Ovary (tissue), 3 donors: ENCODE results near the gene RHBDL2.
"Not testable (repeated sequence)": the region's sequence is repeated elsewhere in the genome, so short reads cannot be mapped to it uniquely, and the experiment has no call there.

Experiments used
- POLR2A ChIP-seq: fragments of 450-650 bp; IDR thresholded peaks from one replicate; pipeline ENCODE4 v1.6.1; 2017; ENCODE audit warnings: antibody characterized with exemption, mild to moderate bottlenecking, moderate library complexity
- TF ChIP-seq, protein P1 (sequence below), 3 donors: fragments of 450-650 bp in 2 of 3; fragments of 200-600 bp in 1 of 3; IDR thresholded peaks; one replicate each; pipeline versions ENCODE4 v1.5.1 to v1.8.0; 2016 to 2022; ENCODE audit warnings: antibody characterized with exemption in 3 of 3, mild to moderate bottlenecking in 1 of 3
- donor health status: DM: no; HTN: no; CAD: no.

DNA sequence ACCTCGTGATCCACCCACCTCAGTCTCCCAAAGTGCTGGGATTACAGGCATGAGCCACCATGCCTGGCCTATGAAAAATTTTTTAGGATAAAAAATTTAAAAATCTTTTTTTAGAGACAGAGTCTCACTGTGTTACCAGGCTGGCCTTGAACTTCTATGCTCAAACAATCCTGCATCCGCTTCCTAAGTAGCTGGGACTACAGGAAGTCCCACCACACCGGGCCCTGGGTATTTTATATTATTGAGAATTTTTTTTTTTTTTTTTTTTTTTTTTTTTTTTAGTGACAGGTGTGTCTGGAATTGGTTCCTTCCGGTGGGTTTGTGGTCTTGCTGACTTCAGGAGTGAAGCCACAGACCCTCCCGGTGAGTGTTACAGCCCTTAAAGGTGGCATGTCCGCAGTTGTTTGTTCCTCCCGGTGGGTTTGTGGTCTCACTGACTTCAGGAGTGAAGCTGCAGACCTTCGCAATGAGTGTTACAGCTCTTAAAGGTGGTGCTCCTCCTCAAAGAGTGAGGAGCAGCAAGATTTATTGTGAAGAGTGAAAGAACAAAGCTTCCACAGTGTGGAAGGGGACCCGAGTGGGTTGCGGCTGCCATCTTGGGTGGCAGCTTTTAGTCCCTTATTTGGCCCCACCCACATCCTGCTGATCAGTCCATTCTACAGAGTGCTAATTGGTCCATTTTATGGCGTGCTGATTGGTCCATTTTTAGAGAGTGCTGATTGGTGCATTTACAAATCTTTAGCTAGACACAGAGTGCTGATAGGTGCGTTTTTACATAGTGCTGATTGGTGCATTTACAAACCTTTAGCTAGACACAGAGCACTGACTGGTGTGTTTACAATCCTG, 36.0 kb upstream of the RHBDL2 start:
- TF ChIP-seq POLR2A, result not testable (repeated sequence)
- TF ChIP-seq, protein P1, sequence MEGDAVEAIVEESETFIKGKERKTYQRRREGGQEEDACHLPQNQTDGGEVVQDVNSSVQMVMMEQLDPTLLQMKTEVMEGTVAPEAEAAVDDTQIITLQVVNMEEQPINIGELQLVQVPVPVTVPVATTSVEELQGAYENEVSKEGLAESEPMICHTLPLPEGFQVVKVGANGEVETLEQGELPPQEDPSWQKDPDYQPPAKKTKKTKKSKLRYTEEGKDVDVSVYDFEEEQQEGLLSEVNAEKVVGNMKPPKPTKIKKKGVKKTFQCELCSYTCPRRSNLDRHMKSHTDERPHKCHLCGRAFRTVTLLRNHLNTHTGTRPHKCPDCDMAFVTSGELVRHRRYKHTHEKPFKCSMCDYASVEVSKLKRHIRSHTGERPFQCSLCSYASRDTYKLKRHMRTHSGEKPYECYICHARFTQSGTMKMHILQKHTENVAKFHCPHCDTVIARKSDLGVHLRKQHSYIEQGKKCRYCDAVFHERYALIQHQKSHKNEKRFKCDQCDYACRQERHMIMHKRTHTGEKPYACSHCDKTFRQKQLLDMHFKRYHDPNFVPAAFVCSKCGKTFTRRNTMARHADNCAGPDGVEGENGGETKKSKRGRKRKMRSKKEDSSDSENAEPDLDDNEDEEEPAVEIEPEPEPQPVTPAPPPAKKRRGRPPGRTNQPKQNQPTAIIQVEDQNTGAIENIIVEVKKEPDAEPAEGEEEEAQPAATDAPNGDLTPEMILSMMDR (IDR thresholded peaks at IDR 0.05), result not testable (repeated sequence)
